Activated T-cell treated with anti-CD3 and anti-CD28 coated beads for 48 hours (primary cell): ENCODE measurements around the gene CCL13.

Experiments
- DNase-seq: peaks from one replicate; pipeline ENCODE4 v3.0.0-alpha.2; 2020; ENCODE audit warnings: low read depth

Gene CCL13

DNA sequence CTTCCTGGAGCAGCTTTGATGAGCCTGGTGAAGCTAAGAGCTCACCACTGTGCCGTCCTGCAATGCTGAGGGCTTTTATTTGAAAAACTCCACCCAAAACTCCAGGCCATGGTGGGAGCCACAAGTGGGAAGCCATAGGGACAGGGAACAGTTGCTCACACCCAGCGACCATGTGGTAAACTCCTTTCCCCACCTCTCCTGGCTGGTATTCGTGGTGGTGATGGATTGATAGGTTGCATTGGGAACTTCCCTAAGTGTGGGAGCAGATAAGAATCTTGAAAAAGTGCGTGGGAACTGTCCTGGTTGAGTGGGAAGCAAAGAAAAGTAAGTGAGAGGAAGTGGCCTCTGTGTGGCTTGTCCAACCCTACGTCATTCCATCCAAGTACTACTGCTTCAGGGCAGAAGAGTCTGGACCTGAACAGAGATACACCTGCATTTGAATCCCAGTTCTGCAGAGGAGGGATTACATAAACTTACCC is 6.9 kb downstream of the CCL13 start, which contains the start of gene CCL1:
TSS of gene CCL1 (minus strand) at position 51 of the 479 bp plus-strand sequence. CDS start 72 bp downstream, outside the sequence.
- DNase-seq = no peak

DNA sequence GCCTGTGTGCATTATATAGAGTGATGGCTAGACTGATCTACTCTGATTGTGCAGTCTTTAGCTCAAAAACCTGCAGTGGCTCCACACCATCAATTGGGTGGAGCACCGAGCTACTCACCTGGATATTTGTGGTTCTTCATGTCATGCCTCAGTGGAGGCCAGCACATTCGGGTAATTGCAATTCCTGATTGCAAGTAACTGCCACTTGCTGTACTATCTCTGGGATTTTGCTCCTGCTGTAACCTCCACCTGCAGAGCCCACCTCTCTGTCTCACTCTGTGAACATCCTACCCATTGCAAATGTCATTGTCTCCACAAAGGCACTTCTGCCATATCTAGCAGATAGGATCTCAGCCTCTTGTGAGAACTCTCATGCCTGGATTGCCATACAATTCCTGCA is 8.5 kb downstream of the CCL13 start:
- DNase-seq = no peak

DNA sequence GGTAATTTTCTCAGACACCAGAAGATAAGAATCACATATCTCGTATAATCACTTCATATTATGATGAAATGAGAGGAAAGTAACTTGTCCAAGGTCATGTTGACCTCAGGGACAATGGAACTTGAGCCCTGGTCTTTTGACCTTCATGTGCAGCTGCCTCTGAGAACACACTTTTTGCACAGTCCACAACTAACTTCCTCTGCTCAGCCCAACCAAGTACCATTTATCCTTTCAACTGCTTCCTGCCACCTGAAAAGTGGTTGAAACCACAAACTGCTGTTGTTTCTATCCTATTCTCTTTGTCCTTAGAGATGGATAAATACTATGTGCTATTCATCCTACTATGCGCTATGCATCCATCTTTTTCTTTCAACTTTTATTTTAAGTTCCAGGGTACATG is 9.1 kb downstream of the CCL13 start:
- DNase-seq = no peak

DNA sequence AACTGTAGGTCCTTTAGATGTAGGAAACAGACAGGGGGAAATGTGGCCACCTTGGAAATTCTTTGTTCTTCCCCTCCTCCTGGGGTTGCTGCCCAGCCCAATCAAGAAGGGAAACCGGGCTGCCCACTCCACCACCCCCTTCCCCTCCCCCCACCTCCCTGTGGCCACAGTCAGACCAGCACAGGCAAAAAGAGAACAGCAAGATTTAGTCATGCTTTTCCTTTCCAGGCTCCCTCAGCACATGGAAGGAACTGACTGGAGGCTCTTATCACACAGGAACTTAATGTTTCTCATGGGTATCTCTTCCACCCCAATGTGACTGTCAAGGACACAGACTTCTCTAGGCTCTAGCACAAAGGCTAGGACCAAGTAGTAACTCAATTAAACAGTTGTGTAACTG is 9.7 kb downstream of the CCL13 start:
- no peak for DNase-seq

DNA sequence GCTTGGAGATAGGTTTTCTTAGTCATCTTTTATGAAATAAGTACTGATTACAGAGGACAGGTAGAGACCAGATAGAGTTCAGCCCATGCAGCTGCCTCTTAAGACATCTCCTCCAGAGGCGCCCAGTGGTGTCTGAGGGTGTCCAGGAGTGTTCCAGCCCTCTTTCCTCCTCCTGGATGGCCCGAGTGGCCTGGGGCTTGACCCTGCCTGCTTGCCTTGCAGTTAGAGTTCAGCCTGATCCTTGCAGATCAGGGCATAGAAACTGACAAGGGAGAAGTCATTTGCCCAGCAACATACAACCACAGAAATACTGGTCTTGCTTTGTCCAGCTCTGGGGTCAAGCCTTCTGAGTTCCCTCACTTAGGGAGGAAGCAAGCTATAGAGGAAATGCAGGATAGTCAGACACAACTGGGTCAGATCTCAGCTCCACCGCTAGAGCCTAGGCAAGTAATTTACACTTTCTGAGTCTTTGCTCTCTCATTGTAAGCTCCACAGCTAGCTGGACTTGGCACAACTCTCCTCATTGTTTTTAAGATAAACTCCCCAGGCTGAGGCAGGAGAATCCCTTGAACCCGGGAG is 10.3 kb downstream of the CCL13 start:
- no peak for DNase-seq

DNA sequence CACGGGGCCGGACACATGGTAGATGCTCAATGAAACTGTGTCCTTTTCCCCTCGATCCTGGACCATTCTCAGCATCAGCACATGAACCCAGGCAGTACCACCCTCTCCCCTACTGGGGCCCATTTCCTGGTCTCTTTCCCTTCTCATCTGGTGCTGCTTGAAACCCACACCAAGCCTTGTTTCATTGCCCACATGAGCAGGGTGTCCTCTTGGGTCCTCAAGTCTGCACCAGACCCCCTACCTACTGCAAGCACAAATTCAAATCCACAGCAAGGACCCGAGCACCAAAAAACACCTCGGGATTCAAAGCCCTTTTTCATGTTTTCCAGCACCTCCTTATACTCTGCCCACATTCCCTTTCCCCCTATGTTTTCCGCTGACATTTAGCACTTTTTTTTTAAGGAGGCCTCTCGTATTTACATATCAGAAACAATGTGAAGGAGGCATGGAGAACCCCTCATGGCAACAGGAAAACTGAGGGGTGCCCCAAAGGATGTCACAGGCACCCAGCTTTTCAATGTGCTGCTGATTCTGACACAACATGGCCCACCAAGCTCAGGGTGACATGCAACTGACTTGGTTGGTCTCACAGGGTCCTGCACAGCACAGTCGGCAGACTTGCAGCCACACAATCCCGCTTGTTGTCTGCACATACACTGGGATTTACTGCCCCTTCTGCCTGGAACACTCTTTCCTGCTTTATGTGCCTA is 11.4 kb downstream of the CCL13 start:
- DNase-seq = no peak

DNA sequence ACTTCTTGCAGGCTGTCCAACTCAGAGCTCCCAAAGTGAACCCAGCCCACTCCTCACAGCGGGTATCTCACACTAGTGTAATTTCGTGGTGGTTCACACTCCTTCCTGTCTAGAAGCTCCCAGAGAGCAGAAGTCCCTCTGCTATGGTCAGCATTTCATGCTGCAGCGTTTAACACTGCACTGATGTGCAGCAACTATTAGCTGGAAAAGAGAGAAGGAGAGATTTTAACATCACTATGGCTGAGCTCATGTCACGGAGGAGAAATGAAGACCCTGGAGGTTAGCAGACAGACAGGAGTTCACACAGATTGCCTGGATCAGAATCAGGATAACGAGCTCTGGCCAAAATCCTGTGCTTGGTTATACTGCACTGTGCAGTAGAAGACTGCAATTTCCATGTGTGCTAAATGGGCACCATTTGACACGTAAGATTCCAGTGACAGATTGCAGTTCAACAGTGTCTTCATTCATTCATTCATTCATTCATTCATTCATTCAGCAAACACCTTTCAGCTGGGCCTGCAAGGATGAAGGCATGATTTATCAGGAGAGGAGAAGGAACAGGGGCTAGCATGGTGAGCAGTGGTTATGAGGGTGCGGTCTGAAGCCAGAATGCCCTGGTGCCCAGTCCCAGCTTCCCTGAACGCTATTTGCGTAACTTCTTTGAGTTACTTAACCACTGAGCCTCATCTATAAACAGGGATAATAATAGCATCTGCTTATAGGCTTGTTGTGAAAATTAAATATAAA is 12.1 kb downstream of the CCL13 start:
- DNase-seq = no peak

DNA sequence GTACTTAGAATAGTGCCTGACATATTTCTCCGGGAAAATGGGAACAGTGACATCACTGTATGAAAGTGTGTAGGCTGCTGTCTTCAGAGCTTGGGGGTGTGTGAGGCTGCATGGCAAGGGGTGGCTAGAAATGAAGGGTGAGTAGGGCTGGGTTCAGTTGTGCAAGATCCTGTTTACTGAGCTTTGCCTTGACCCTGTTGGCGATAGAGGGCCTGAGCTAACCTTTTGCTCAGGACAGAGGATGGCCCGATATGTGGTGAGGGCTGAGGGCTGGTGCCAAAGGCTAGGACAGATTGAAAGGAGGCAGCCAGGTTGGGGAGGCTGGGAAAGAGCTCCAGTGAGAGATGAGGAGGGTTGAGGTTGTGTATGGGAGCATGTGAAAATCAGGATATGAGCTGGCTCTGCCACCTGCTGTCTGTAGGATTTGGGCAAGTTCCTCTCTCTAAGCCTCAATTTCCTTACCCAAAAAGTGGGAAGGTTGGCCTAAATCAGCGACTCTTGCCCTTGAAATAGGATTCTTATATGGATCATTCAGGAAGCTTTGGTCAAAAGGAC is 12.7 kb downstream of the CCL13 start:
- no peak for DNase-seq

DNA sequence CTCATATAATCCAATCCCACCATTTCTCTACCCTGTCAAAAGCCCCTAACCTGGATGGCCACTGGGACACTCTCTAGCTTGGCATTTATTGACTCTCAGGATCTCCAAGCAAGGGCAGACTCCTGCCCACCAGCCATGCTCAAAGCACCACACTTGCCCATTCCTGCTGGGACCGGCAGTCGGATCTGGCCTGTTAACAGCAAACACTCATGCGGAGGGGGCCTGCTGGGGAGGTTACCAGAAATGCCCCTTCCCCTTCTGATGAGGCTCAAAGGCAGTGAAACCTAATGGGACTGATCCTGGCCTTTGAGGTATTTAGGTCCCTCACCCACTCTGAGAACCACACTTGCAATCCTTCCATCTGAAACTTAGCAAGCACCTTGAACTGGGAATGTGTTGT is 13.3 kb downstream of the CCL13 start:
- DNase-seq = no peak

DNA sequence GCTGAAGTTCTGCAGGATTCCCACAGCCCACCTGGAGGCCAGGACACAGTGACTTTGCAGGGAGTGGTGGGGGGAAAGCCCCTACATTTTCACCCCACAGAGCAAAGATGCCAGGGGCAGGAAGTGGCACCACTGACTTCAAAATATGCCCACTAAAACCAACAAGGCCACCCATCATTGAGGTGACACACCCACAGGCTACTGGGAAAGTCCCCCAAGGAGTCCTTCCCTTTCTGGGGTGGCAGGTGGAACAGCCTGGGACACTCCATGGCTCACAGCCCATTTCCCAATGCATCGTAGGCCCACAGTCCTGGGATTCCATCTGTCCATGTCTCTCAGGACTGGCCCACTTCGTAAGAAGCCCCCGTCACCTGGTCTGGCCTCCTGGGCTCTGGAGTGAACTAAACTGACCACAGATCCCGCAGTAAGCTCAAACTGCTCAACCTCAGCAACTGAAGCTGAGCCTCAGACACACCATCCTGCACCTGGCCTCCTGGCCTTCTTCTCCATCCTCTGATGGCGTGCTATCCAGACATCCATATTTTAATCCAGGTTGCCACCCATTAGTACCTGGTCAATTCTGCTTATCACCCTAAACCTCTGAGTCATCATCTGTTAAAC is 14.2 kb downstream of the CCL13 start:
- DNase-seq = no peak

DNA sequence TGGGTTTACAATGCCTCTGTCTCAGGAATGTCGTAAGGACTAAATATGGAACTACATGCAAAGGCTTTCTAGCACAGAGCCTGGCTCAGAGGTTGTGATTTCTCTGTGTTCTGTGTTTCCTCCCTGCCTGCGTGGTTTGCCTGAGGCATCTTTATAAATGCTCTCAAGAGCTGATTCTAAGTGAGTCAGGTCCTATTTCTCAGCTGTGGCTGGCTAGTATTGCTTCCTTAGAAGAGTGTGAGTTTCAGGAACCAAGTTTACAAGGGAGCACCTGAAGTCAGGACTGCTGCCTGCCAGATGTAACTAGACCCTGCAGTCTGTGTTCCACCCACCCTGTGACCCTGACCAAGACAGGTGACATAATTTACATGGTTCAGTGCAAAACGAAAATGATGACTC is 14.7 kb downstream of the CCL13 start:
- DNase-seq = no peak

DNA sequence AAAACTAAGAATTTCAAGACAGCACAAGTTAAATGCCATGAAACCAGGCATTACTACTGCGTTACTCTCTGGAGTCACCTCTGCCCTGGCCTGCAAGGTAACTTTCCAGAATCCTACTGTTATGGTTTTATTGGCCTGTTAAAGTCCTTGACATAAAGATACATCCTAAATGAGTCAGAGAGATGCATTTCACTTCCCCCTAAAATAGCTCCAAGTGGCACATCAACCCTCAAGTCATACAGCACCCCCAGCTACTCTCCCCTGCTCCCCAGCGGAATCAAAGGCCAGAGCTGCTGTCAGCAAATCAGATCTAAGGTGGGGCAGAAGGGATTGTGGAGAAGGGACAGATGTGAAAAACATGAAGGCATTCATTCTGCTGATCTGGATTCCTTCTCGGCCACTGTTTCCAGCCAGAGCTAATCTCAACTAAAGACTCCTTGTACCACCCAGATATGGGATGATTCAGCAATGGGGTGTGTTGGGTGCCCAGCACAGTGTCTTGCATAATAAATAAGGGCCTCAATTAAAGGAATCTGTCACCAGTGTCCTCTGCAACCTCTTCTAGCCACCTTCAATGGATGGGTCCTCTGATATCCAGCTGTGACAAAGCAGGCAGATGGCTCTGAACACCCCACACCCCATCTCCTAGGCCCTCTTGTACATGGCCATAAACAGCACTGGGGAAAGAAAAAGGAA is 15.3 kb downstream of the CCL13 start:
- DNase-seq = no peak

DNA sequence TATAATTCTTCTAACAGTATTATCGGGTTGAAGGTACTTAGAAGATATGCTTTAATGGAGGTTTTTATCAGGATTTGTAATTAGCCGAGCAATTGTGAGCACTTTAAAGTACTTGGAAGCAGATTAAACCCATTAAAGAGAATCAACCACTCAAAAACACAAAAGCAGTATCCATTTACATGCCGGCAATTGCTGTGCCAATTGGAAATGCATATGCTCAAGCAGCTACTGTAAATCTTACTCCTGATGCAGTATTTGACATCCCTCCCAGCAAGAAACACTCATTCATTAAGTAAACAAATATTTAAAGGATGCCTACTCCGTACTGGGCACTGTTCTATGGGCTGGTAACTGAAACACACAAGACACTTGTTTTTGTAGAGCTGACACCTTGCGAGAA is 18.2 kb downstream of the CCL13 start:
- no peak for DNase-seq

DNA sequence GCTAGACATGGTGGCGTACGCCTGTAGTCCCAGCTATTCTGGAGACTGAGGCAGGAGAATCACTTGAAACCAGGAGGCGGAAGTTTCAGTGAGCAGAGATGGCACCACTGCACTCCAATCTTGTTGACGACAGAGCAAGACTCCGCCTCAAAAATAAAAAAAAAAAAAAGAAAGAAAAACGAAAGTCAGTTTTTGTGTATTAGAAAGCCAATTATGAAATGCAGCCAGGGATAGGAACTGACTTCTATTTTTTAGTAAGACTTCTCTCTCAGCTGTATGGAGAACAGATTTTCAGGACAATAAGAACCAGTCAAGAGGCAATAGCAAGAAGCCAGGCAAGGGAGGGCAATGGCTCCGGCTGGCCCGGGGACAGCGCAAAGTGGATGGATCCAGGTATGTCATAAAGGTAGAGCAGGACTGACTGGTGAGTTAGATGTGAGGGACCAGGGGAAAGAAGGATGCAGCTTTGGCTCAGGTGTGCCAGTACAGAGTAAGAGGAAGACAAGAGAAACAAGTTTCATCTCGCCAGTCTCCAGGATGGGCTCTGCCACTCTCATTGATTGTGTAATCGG is 19.2 kb downstream of the CCL13 start:
- no peak for DNase-seq

DNA sequence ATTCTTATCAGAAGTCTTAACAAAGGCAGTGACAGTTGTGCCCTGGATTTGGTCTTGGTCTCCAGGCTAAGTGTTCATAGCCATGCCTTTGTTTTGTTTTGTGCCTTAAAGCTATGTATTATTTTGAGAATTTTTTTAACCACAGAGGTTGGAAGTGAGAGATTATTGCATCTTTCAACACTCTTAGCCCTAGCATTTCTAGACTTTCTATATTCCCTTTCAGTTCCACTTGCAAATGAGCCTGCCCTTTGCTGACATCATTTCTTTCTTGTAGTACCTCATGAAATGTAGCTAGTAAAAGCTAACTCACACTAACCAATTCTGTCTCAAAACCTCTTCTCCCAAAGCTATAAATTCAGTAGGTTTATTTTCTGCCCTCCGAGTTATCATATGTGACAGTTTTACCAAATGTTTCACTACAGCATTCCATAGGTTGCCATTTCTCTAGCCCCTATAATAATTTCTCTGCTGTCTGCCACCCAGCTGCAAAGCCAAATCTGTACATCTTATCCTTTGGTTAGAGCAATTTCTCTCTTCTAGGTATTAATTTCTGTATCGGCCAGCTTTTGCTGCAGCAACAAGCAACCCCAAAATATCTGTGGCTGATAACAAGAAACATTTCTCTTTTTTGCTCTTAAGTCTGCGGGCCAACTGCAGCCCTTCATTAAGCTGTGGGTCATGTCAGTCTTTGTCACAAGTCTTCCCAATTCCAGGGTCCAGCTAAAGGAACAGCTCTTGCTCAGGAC is 21.0 kb downstream of the CCL13 start:
- no peak for DNase-seq

DNA sequence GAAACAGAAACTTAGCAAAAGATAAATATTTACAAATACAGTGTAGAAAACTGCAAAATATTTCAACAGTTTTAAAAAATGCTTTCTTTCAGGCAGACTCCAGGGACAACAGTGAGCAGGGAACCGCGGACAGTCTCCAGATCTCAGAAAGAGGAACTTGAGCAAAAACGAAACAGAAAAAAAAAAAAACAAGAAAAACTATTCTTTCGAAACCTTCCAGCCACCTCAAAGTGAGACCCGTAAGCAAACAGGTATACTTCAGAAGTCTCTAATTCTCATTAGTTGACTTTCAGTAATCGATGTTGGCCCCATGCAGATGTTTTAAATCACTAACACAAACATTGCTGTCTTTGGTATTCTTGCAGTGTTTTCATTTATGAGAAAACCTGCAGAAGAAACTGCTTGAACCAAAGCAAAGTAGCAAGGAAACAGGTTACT is 22.4 kb downstream of the CCL13 start:
- no peak for DNase-seq

DNA sequence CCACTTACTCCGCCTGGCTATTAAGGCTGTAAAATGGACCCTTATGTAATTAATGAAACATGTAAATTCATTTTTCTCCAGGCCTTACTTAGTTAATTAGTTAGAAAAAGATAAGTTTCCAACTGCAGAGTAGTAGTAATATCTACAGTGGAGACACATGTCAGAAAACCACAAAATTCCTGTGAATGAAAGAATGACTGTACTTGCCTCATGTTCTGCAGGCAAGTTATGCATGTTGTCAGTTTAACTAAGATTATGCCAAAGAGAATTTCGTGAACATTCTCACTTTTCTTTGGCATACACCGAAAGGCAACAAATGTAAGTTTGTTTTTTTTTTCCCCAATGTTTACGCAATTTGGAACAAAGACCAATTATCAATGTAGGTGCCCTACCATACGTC is 23.6 kb downstream of the CCL13 start:
- no peak for DNase-seq

DNA sequence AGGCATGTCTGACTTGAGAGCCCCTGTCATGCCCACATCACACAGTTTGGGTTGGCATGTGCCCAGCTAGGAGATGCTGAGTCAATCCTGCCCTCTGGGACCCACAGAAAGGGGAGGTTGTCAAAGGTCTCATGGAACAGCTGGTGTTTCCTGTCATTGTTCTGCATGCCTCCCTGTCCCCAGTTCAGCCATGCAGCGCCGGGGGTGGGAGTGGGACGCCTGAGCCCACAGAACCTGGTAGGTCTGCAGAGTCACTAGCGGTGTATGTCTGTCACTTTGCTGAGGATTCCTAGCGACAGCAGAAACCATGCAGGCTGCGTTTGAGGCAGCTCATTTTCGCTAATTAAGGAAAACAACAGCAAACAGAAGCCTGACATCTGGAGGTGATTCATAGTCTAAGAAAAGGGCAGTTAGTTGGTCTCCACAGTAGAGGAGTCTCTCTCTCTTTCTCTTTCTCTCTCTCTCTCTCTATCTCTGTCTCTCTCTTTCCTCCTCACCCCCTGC is 26.4 kb downstream of the CCL13 start:
- peak; percentile 46 for DNase-seq

DNA sequence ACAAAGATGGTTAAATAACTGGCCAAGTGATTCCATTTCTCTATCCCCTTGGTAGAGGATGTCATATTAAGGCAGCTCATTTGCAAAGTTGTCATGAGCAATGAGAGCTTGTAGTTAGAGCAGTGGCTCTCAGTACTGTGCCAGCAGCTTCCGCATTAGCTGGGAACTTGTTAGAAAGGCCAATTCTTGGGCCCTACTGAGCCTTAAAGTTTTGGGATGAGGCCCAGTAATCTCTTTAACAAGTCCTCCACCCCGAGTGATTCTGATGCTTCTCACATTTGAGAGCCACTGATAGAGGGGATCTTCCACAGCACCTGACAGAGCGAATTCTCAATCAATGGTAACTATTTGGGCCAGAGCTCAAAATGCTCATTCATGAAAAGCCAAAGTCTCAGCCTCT is 26.9 kb downstream of the CCL13 start:
- DNase-seq = no peak

DNA sequence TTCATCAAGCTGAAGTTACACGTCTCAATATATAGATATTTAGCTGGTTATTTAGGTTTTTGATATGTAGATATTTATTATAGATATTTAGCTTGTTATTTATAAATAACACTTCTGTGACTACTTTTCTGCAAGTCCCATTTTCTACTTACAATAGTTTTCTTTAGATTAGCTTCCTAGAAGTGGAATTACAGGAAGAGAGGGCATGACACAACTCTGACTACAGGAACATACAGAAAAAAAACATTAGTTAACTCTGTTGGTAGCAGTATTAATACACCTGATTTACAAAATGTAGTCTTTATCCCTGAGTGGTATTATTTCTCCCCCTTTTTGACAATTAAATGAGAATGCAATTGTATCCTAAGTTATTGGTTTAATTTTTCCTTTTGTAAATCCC is 28.0 kb downstream of the CCL13 start:
- no peak for DNase-seq
